Measurements from ENCODE around the gene TP53INP2.
A peak's percentile ranks its signal among the peaks of the same experiment; 100 is the strongest.
"Not testable (repeated sequence)": the region's sequence is repeated elsewhere in the genome, so short reads cannot be mapped to it uniquely, and the experiment has no call there.

The TP53INP2 gene

DNA sequence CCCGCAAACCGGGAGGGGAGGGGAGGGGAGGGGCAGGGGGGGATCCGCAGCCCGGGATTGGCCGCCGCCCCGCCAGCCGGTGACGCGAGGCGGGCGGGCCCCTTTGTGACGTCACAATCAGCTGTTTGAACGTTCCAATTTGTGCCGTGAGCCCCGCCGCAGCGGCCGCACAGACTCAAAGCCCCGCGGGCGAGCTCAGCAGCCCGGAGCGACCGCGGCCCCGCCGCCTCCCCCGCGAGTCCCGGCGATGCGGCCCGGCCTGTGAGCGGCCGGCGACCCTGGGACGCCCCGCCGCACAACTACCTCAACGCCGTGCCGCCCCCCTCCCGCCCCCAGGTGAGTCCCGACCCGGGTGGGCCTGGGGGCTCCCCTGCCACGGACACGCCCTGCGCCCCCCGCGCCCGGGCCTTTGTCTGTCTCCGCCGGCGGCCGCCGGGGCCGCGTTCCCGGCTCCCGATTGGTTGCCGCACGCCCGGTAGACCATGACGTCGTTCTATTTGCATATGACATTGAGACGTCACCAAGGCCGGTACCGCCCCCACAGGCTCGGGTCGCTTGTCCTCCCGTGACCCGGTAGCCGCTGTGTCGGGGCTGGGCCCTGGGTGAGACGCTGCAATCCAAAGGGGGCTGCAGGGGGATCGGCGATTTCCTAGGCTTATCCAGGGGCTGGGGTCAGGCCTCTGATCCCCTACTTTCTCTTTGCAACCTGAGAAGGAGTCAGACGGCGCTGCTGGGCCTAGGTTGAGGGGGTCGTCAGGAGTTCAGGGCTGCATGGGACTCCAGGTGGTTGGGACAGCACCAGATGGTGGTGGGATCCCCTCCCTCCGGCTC, at the start of gene TP53INP2:
TSS of gene TP53INP2 (plus strand) at position 168 of the 831 bp plus-strand sequence. CDS start 4,396 bp downstream, outside the sequence.
- peak; percentile 84 to 85 for DNase-seq

GRCh38 chr20:34658654-34659053, 45.5 kb upstream of the TP53INP2 start:
- not testable (repeated sequence) for DNase-seq

DNA sequence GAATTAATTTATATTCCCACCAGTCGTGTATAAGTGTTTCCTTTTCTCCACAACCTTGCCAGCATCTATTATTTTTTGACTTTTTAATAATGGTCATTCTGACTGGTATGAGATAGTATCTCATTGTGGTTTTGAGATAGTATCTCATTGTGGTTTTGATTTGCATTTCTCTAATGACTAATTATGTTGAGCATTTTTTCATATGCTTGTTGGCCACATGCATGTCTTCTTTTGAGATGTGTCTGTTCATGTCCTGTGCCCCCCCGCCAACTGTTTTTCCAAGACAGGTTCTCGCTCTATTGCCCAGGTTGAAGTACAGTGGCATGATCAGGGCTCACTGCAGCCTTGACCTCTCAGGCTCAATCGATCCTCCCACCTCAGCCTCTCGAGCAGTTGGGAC, 42.3 kb upstream of the TP53INP2 start:
- DNase-seq: not testable (repeated sequence)

DNA sequence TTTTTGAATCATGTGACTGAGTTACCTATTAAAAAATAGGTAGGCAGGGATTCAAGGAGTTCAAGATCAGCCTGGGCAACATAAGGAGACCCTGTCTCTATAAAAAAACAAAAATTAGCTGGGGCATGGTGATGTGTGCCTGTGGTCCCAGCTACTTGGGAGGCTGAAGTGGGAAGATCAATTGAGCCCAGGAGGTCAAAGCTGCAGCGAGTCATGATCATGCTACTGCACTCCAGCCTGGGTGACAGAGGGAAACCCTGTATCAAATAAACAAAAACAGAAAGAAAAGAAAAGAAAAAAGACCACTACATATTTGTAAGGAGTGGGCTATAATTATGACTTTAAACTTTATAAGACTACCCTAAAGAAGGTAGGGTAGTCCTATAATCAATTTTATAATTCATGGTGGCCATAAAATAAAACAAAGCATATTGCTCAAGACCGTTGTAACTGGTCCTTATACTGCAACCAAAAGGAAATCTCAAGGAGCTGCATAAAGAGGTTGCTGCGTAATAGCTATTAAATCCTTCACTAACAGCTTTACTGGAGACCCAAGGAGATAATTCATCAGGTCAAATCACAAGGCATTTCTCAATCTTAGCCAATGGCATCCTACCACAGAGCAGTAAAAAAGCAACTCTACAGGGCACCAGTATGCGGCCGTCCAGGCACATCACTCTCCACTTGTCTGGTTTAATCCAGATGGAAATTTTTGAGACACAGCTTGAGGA, 40.8 kb upstream of the TP53INP2 start:
- no peak for DNase-seq

DNA sequence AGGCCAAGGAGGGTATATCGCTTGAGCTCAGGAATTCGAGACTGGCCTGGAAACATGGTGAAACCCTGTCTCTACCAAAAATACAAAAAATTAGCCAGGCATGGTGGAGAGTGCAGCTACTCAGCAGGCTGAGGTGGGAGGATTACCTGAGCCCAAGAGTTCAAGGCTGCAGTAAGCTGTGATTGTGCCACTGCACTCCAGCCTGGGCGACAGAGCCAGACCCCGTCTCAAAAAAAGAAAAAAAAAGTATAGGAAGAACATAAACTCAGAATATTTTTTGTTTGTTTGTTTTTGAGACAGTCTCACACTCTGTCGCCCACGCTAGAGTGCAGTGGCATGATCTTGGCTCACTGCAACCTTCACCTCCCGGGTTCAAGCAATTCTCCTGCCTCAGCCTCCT, 39.4 kb upstream of the TP53INP2 start:
- DNase-seq: not testable (repeated sequence)

DNA sequence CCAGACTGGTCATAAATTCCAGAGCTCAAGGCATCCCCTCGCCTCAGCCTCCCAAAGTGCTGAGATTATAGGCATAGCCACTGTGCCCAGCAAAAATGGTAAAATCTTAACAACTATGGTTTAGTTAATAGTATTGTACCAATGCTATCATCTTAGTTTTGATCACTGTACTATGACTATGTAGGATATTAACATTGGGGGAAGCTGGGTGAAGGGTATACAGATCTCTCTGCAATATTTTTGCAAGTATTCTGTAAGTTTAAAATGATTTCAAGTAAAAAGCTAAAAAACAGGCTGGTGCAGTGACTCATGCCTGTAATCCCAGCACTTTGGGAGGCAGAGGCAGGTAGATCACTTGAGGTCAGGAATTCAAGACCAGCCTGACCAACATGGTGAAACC, 35.0 kb upstream of the TP53INP2 start:
- DNase-seq: no peak

- no peak for DNase-seq
Observed at GRCh38 chr20:34673412-34673811, 30.7 kb upstream of the TP53INP2 start.

DNA sequence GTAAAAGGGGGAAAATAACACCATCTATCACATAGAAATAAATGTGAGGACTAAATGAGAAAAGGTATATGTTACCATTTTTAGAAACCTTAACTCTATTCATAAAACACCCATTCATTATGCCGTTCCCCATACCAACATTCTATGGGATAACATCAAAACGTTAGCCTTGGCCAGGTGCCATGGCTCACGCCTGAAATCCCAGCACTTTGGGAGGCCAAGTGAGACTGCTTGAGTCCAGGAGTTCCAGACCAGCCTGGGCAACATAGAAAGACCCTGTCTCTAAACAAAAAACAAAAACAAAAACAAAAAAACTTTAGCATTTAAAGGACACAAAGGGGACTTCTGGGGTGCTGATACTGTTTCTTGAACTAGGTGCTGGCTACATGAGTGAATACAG, 28.6 kb upstream of the TP53INP2 start:
- no peak for DNase-seq

- no peak for DNase-seq
Observed at GRCh38 chr20:34675993-34676641, 28.0 kb upstream of the TP53INP2 start.

DNA sequence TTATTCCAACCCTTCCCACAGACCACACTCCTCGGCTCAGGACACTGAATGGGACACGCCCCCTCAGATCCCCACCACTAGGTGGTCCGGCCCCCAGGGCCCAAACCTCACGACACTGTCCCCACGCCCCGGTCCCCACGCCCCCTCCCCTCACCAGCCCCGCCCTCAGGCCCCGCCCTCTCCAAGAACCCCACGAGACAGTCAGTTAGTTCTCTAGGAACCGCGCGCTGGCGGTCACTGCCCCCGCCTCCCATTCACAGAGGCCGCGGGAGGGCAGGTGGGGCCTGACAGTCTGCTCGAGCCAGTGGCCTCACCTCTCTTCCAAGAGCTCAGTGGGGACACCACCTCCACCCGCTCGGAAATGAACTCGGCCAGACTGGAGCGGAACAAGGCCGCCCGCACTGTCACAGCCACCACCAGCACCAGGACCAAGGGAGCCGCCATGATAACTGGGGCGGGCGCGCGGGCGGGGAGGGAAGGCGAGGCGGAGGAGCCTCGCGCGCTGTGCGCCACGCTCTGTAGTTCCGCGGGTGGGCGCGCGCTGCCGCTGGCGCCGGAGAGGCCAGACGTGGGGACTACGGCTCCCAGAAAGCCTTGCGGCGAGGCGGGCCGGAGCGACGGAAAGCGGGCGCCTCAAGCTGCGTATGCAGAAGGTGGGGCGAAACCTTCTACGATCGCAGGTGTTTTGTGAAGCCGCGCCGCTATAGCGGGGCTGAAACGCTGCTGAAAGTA, 27.3 kb upstream of the TP53INP2 start, which contains the start of gene PIGU:
TSS of gene PIGU (minus strand) at position 451 of the 732 bp plus-strand sequence. CDS start at position 444, 7 bp downstream.
- DNase-seq: peak; percentile 94

DNA sequence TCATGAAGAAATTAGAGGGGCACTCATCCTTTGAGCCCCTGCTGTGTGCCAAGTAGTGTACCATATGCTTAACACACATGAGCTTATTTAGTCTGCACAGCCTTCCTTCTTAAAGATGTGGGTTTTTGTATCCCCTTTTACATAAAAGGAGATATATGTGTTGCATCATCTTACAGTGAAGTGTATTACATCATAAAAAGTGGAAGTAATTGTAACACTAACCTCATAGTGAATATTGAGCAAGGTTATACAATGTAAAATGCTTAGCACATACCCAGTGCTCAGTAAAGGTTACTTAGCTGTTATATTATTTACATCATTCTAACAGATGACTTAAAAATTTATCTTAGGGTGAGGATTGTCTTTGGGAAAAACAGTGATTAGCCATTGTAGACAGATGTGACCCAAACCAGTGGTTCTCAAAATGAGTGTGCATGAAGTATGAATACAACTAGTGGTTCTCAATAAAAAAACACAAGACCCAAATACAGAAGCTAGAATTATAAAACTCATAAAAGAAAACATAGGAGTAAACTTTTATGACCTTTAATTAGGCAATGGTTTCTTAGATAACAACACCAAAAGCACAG, 23.5 kb upstream of the TP53INP2 start:
- DNase-seq: no peak

- no peak for DNase-seq
Observed at GRCh38 chr20:34683667-34684066, 20.5 kb upstream of the TP53INP2 start.

- DNase-seq: no peak
Observed at GRCh38 chr20:34689486-34689885, 14.7 kb upstream of the TP53INP2 start.

DNA sequence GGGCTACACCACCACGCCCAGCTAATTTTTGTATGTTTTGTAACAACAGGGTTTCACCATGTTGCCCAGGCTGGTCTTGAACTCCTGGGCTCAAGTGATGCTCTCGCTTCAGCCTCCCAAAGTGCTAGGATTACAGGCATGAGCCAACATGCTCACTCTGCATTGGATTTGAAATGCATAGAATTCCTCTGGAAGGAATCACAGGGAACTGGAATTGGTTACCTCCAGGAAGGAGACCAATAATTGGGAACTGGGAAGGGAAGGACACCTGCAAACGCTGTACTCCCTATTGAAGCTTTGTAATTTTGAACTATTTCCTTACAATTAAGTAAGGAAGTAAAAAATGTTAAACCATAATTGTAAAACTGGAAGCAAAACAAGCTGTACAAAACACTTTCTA, 12.3 kb upstream of the TP53INP2 start:
- no peak for DNase-seq

GRCh38 chr20:34693414-34693813, 10.7 kb upstream of the TP53INP2 start:
- no peak for DNase-seq

- DNase-seq: no peak
Observed at GRCh38 chr20:34701405-34702085, 2.6 kb upstream of the TP53INP2 start.

- no peak for DNase-seq
Observed at GRCh38 chr20:34703061-34703423, 1.1 kb upstream of the TP53INP2 start.

GRCh38 chr20:34703424-34704176, 544 bp upstream of the TP53INP2 start:
- no peak for DNase-seq

DNA sequence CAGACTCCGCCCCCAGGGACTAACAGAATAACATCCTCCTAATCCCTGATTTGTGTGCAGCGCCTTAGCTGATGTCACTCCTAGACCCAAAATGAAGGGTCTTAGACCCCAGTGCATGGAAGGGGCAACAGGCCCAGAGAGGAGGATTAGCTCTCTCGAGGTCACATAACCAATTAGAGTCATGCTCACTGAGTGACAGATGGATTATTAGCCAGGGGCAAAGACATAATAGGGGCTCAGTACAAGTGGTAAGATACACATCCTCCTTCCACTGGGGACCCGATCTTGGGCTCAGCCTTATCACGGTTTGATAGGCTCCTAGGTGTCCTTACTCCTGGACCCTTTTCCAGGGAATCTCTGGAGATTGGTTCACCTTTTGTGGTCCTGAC, 858 bp downstream of the TP53INP2 start:
- no peak for DNase-seq

- no peak for DNase-seq
Observed at GRCh38 chr20:34705397-34706301, 1.5 kb downstream of the TP53INP2 start.

Measured in hippocampal formation (tissue), 2 donors.